GM12878 (cell line): ENCODE measurements around the gene NFIX. TPM values are rescaled to one million over a fixed set of nuclear protein-coding genes. Genes with fewer than 3 reads are reported as not detected.
A peak's percentile ranks its signal among the peaks of the same experiment; 100 is the strongest.

Experiments
- ATAC-seq: fragments of 200-7000 bp; cut with Tn5 transposase; 3 replicates; pipeline ENCODE4 v1.9.1; 2020; ENCODE audit warnings: mild to moderate bottlenecking, moderate library complexity
- BruUV-seq: library from RNA; stranded (reverse); fragments of 400-500 nt; replicated peaks from 2 replicates; lab custom pipeline; 2021; lab: Mats Ljungman, UMichigan
- CTCF ChIA-PET: fragments of 300-600 bp; sonication (Branson Sonifier 250); formaldehyde crosslinking; extraction: SDS; loops from one replicate; lab custom pipeline; 2021; ENCODE audit warnings: inconsistent platforms; lab: Yijun Ruan, JAX
- POLR2A ChIA-PET: fragments of 350-600 bp; formaldehyde crosslinking; extraction: SDS; loops from one replicate; lab custom pipeline; 2021; ENCODE audit warnings: inconsistent platforms; lab: Charles Lee
- RAD21 ChIA-PET: fragments of 300-600 bp; sonication (Branson Sonifier 250); formaldehyde crosslinking; loops from one replicate; lab custom pipeline; 2023; ENCODE audit warnings: antibody characterized with exemption; ENCODE audit not compliant: unreplicated experiment; lab: Charles Lee
- SMC1A ChIA-PET: fragments of 300-600 bp; sonication (Branson Sonifier 250); formaldehyde crosslinking; loops from one replicate; lab custom pipeline; 2023; ENCODE audit not compliant: unreplicated experiment, uncharacterized antibody; lab: Charles Lee
- DNase-seq: peaks from one replicate; pipeline ENCODE4 v3.0.0-alpha.2; 2011; ENCODE audit warnings: low read depth, low spot score
- FAIRE-seq: peaks from 3 replicates; lab custom pipeline; 2011; peaks lifted over from hg19 to GRCh38; lab: Jason Lieb, UNC
- H2AFZ ChIP-seq: 2 replicates; pipeline ENCODE4 v1.6.0; 2011; ENCODE audit warnings: low read depth, low read length, control low read depth; ENCODE audit not compliant: control insufficient read depth
- H3K27ac ChIP-seq: 2 replicates; pipeline ENCODE4 v1.5.1; 2011; ENCODE audit warnings: control low read depth; ENCODE audit not compliant: control insufficient read depth, insufficient read depth
- H3K27me3 ChIP-seq, 2 experiments: replicated peaks in 1 of 2; 2 replicates each; pipeline versions ENCODE4 v1.6.0 to v1.6.1; 2011; ENCODE audit warnings: low read length in 1 of 2; ENCODE audit not compliant: control insufficient read depth in 2 of 2, insufficient read depth in 2 of 2
- H3K36me3 ChIP-seq, 2 experiments: 2 replicates each; pipeline ENCODE4 v1.5.1; 2011; ENCODE audit warnings: low read length in 1 of 2; ENCODE audit not compliant: control insufficient read depth in 2 of 2, insufficient read depth in 2 of 2
- H3K4me1 ChIP-seq: 2 replicates; pipeline ENCODE4 v1.6.1; 2011; ENCODE audit warnings: mild to moderate bottlenecking, low read length, moderate library complexity, mixed read lengths; ENCODE audit not compliant: control insufficient read depth, insufficient read depth
- H3K4me2 ChIP-seq: 2 replicates; pipeline ENCODE4 v1.6.0; 2011; ENCODE audit warnings: control low read depth; ENCODE audit not compliant: control insufficient read depth, insufficient read depth
- H3K4me3 ChIP-seq: fragments of 200-600 bp; sonication (generic); 2 replicates; pipeline ENCODE4 v1.5.1; 2016
- H3K79me2 ChIP-seq: 2 replicates; pipeline ENCODE4 v1.6.0; 2011; ENCODE audit warnings: low read length; ENCODE audit not compliant: control insufficient read depth, insufficient read depth
- H3K9ac ChIP-seq: 2 replicates; pipeline ENCODE4 v1.8.0; 2011; ENCODE audit warnings: low read length, control low read depth, mixed read lengths; ENCODE audit not compliant: control insufficient read depth, insufficient read depth
- H3K9me3 ChIP-seq: replicated peaks from 3 replicates; pipeline ENCODE4 v1.5.1; 2011; ENCODE audit warnings: mild to moderate bottlenecking, low read length; ENCODE audit not compliant: control insufficient read depth, insufficient read depth
- H4K20me1 ChIP-seq: 2 replicates; pipeline ENCODE4 v1.6.0; 2011; ENCODE audit not compliant: control insufficient read depth, insufficient read depth
- ASH2L ChIP-seq: fragments of 300-600, 200-600 bp; sonication (generic); IDR thresholded peaks from 2 replicates; pipeline ENCODE4 v1.6.1; 2017; ENCODE audit warnings: low read depth, mild to moderate bottlenecking, borderline replicate concordance
- E2F8 ChIP-seq: fragments of 450-650 bp; IDR thresholded peaks from 2 replicates; pipeline ENCODE4 v1.6.1; 2018; ENCODE audit warnings: mild to moderate bottlenecking, low read depth, moderate library complexity; ENCODE audit not compliant: partially characterized antibody
- EGR1 ChIP-seq, 2 experiments: IDR thresholded peaks; 1 replicate in 1 of 2; 2 replicates in 1 of 2; pipeline ENCODE4 v1.6.1; 2011 to 2012; ENCODE audit warnings: low read depth in 2 of 2, low read length in 2 of 2, borderline replicate concordance in 1 of 2, mild to moderate bottlenecking in 1 of 2, moderate library complexity in 1 of 2
- ESRRA ChIP-seq: IDR thresholded peaks from 2 replicates; pipeline ENCODE4 v1.6.1; 2012; ENCODE audit warnings: mild to moderate bottlenecking, low read length, improper control_type of control experiment
- HCFC1 ChIP-seq: fragments of 150-350 bp; IDR thresholded peaks from 2 replicates; pipeline ENCODE4 v1.6.1; 2014; ENCODE audit warnings: low read length
- IRF4 ChIP-seq: IDR thresholded peaks from 2 replicates; pipeline ENCODE4 v1.6.1; 2011; ENCODE audit warnings: low read depth, low read length
- JUNB ChIP-seq: IDR thresholded peaks from 2 replicates; pipeline ENCODE4 v1.6.1; 2016; ENCODE audit warnings: antibody characterized with exemption, mild to moderate bottlenecking
- KAT2A ChIP-seq: conservative IDR thresholded peaks from 2 replicates; pipeline ENCODE4 v1.6.1; 2011; ENCODE audit warnings: low read depth, low read length; ENCODE audit not compliant: control insufficient read depth
- MTA3 ChIP-seq: IDR thresholded peaks from 2 replicates; pipeline ENCODE4 v1.6.1; 2012; ENCODE audit warnings: low read length, inconsistent platforms, borderline replicate concordance
- NRF1 ChIP-seq: conservative IDR thresholded peaks from 2 replicates; pipeline ENCODE4 v1.6.1; 2011; ENCODE audit warnings: mild to moderate bottlenecking, low read depth, low read length, improper control_type of control experiment
- POLR2A ChIP-seq: IDR thresholded peaks from 2 replicates; pipeline ENCODE4 v1.6.1; 2011; ENCODE audit warnings: low read depth, mild to moderate bottlenecking, low read length
- USF1 ChIP-seq: IDR thresholded peaks from 2 replicates; pipeline ENCODE4 v1.6.1; 2011; ENCODE audit warnings: borderline replicate concordance, low read depth, mild to moderate bottlenecking, moderate library complexity, mixed read lengths, low read length; ENCODE audit not compliant: insufficient read depth; ENCODE audit errors: extremely low read length
- ZBED1 ChIP-seq: IDR thresholded peaks from 2 replicates; pipeline ENCODE4 v1.6.1; 2016; ENCODE audit warnings: borderline replicate concordance
- ZNF592 ChIP-seq: fragments of 450-650 bp; IDR thresholded peaks from 2 replicates; pipeline ENCODE4 v1.6.1; 2017; ENCODE audit warnings: mild to moderate bottlenecking, moderate library complexity
- WGBS: methylation state at CpG from one replicate; pipeline ENCODE4 v1.1.6; 2016; ENCODE audit warnings: low lambda C conversion rate; ENCODE audit not compliant: insufficient replicate concordance, insufficient coverage; ENCODE audit errors: missing lambda C conversion rate; 5-methylcytosine and 5-hydroxymethylcytosine counted together
- in situ Hi-C: fragments of 300-500 bp; cut with MboI; formaldehyde crosslinking; loops from 9 replicates; pipeline ENCODE4 v1.14.3; 2018; ENCODE audit warnings: mixed read lengths
- intact Hi-C: fragments of 100-400 bp; cut with micrococcal nuclease; formaldehyde crosslinking; loops from one replicate; pipeline ENCODE4 v1.14.2; 2022; ENCODE audit not compliant: unreplicated experiment
- polyA plus RNA-seq, 11 experiments: library from polyadenylated mRNA; depleted of rRNA in 4 of 11; unstranded in 6 of 11; stranded (reverse) in 5 of 11; fragments of >200 nt; fragmentation: Nextera tagmentation in 4 of 11; fragmentation: Illumina TruSeq in 1 of 11; extraction: Ambion mirVana in 4 of 11; extraction: Trizol in 1 of 11; gene quantifications; 1 replicate in 1 of 11; 2 replicates in 10 of 11; pipeline versions ENCODE4 v1.2.1 to v1.2.3, GENCODE V29; 2011 to 2016; ENCODE audit warnings: inconsistent platforms in 2 of 11, missing spikeins in 2 of 11, low read depth in 1 of 11
- total RNA-seq, 4 experiments: library from RNA; depleted of rRNA in 3 of 4; stranded (reverse); fragments of >200 nt in 3 of 4; fragmentation: Illumina TruSeq in 1 of 4; extraction: Trizol in 1 of 4; gene quantifications; 2 replicates each; pipeline versions ENCODE4 v1.2.1 to v1.2.3, GENCODE V29; 2013 to 2021

Gene NFIX
- total and polyA plus RNA-seq, 10 of the 15 experiments (the other 5 are each of a cell fraction or from before 2014, with no cell fraction given): 0.02 to 2.2 (median 0.28) TPM

GRCh38 chr19:13102666-13103580 lies 107.6 kb downstream of the NFIX start, which contains the start of gene LYL1:
Gene LYL1 (minus strand): TSS chr19:13102858. CDS start chr19:13101171, 1,687 bp downstream.
- no TSS peak for BruUV-seq
- POLR2A ChIA-PET: interaction anchor here (2.3 kb wide), 1 partner anchor 14 kb away, joined by 7 read pairs; the partner anchor contains the start of genes NACC1 and TRMT1
- FAIRE-seq (peak; percentile 7), DNase-seq (no peak), ATAC-seq (peak; percentile 78)
- peaks cover 2% of the 10 kb centered on the region in 2 experiments for H3K27me3 ChIP-seq
- H3K36me3 ChIP-seq: peaks cover 0 to 2% of the 10 kb centered on the region in 2 experiments; a peak in 1 of 4 replicates
- peaks cover 5% of the 10 kb centered on the region; the same call in 1 of the 2 replicates for H3K79me2 ChIP-seq
- peak within 1 kb of the TSS; percentile 99 for H3K4me2 ChIP-seq
- peak within 1 kb of the TSS; percentile 90 for H3K27ac ChIP-seq
- no peaks in the 10 kb centered on the region; the same call in 2 of the 3 replicates for H3K9me3 ChIP-seq
- H3K4me3 ChIP-seq: peak within 1 kb of the TSS; percentile 57
- CTCF ChIA-PET: interaction anchor here (1.4 to 3.8 kb wide), 4 partner anchors 9 to 137 kb away, joined by 3 to 13 read pairs (median 12); no protein-coding TSS in a partner anchor
- RAD21 ChIA-PET: interaction anchor here (0.7 to 3.3 kb wide), 3 partner anchors 8 to 160 kb away, joined by 3 to 18 read pairs (median 5); no protein-coding TSS in a partner anchor
- H3K9ac ChIP-seq: peak within 1 kb of the TSS; percentile 59
- under 1% methylated on average over 23 of the region's 47 CpGs for WGBS
- peak within 1 kb of the TSS; percentile 56 for H2AFZ ChIP-seq
- SMC1A ChIA-PET: interaction anchor here (0.6 kb wide), 2 partner anchors 104 to 132 kb away, joined by 3 to 6 read pairs; no protein-coding TSS in a partner anchor
- in situ Hi-C loops (no loop called here), intact Hi-C loops (loop anchor here (5.0 kb wide), 2 partner anchors 49 to 159 kb away; partner anchors contain the start of genes IER2 and STX10)
- peaks cover 50% of the 10 kb centered on the region for H3K4me1 ChIP-seq
- no peaks in the 10 kb centered on the region for H4K20me1 ChIP-seq
- TF ChIP-seq MTA3 (no peak), POLR2A (peak; percentile 68), ASH2L (0 out of 2 replicates have a peak, but pooled peaks have one; percentile 37), KAT2A (no peak), ESRRA (no peak), NRF1 (no peak), JUNB (no peak), IRF4 (no peak), ZBED1 (no peak), HCFC1 (no peak), EGR1 (IDR thresholded peaks at IDR 0.05; ENCODE audit: borderline replicate concordance in 1 of 2, low read depth in 2 of 2, low read length in 2 of 2) (no peak), USF1 (peak; percentile 71), E2F8 (no peak), ZNF592 (no peak)
